A673 (cell line): Measurements from ENCODE around the gene TAF4.

Experiments
- EZH2 ChIP-seq: fragments of 200-600 bp; sonication (generic); IDR thresholded peaks from 2 replicates; pipeline ENCODE4 v1.6.1; 2017; ENCODE audit warnings: borderline replicate concordance, low read depth, mild to moderate bottlenecking, mixed read lengths, antibody characterized with exemption, low read length; ENCODE audit not compliant: poor library complexity, severe bottlenecking
- TF ChIP-seq, protein P1 (sequence below): fragments of 300-800, 200-600 bp; sonication (generic); conservative IDR thresholded peaks from 2 replicates; pipeline ENCODE4 v1.5.1; 2017; ENCODE audit warnings: low read depth, mild to moderate bottlenecking, antibody characterized with exemption, low read length, moderate library complexity, mixed read lengths

DNA sequence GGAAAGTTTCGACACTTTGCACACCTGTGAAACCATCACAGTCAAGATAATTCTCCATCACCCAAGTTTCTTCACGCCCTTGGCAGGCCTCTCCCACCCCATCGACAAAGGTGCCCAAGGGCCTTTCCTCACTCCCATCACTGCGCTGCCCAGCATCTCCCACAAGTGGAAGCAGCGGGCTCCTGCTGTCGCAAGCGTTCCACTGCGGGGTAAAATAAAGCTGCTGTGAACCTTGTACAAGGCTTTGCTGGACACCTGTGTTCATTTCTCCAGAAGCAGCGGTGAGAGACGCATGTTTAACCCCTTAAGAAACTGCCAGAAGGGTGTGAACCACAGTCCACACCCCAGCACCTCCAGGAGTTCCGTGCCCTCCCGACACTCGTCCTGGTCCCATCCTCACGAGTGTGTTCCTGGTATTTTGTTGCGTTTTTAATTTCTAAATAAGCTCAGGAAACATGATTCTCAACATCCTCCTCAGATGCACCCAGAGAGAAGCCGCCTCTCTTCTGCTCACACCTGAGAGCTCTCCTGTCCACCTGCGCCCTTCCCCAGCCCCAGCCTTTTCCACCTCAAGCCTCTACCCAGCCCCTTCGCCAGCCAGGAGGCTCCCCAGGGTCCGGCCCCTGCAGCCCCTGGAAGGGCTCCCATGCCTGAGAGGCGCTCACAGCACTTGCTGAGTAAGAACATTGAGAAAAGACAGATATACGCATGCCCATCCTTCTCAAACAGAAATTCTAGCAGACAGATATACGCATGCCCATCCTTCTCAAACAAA, 97.5 kb downstream of the TAF4 start:
- TF ChIP-seq, protein P1, sequence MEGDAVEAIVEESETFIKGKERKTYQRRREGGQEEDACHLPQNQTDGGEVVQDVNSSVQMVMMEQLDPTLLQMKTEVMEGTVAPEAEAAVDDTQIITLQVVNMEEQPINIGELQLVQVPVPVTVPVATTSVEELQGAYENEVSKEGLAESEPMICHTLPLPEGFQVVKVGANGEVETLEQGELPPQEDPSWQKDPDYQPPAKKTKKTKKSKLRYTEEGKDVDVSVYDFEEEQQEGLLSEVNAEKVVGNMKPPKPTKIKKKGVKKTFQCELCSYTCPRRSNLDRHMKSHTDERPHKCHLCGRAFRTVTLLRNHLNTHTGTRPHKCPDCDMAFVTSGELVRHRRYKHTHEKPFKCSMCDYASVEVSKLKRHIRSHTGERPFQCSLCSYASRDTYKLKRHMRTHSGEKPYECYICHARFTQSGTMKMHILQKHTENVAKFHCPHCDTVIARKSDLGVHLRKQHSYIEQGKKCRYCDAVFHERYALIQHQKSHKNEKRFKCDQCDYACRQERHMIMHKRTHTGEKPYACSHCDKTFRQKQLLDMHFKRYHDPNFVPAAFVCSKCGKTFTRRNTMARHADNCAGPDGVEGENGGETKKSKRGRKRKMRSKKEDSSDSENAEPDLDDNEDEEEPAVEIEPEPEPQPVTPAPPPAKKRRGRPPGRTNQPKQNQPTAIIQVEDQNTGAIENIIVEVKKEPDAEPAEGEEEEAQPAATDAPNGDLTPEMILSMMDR: no peak
- no peak for TF ChIP-seq EZH2
